Endodermal cell (in vitro differentiated cells): ENCODE results near the gene STK25. TPM values are rescaled to one million over a fixed set of nuclear protein-coding genes. Genes with fewer than 3 reads are reported as not detected.

Source experiments
- DNase-seq: peaks from one replicate; pipeline ENCODE4 v3.0.0-alpha.2; 2017
- H3K27ac ChIP-seq: 2 replicates; pipeline ENCODE4 v1.5.1; 2013; ENCODE audit warnings: mild to moderate bottlenecking, low read depth, low read length, moderate library complexity
- H3K27me3 ChIP-seq: 2 replicates; pipeline ENCODE4 v1.6.1; 2013; ENCODE audit warnings: mild to moderate bottlenecking, low read length, moderate library complexity; ENCODE audit not compliant: insufficient read depth, control insufficient read depth, poor library complexity, severe bottlenecking
- H3K36me3 ChIP-seq: 2 replicates; pipeline ENCODE4 v1.7.0; 2013; ENCODE audit warnings: mild to moderate bottlenecking, low read length, moderate library complexity; ENCODE audit not compliant: control insufficient read depth, insufficient read depth
- H3K4me1 ChIP-seq: one replicate; pipeline ENCODE4 v1.7.0; 2013; ENCODE audit warnings: low read length; ENCODE audit not compliant: control insufficient read depth, insufficient read depth
- H3K4me3 ChIP-seq: 2 replicates; pipeline ENCODE4 v1.5.1; 2013; ENCODE audit warnings: mild to moderate bottlenecking, low read length, moderate library complexity
- H3K9ac ChIP-seq: 2 replicates; pipeline ENCODE4 v1.6.1; 2013; ENCODE audit warnings: mild to moderate bottlenecking, low read length, moderate library complexity; ENCODE audit not compliant: poor library complexity, severe bottlenecking; ENCODE audit errors: extremely low read depth
- H3K9me3 ChIP-seq: 2 replicates; pipeline ENCODE4 v1.6.1; 2013; ENCODE audit warnings: mild to moderate bottlenecking, low read length, moderate library complexity; ENCODE audit not compliant: control insufficient read depth
- H3K27ac Mint-ChIP-seq: 2 replicates; pipeline ENCODE4 v1.8.0; 2020; ENCODE audit warnings: mixed read lengths
- H3K27me3 Mint-ChIP-seq: 2 replicates; pipeline ENCODE4 v1.8.0; 2021; ENCODE audit warnings: mild to moderate bottlenecking, mixed read lengths; ENCODE audit not compliant: insufficient read depth
- H3K36me3 Mint-ChIP-seq: 2 replicates; pipeline ENCODE4 v1.8.0; 2020; ENCODE audit warnings: low read depth, mixed read lengths
- H3K4me1 Mint-ChIP-seq: 2 replicates; pipeline ENCODE4 v1.8.0; 2020; ENCODE audit warnings: mixed read lengths
- H3K4me3 Mint-ChIP-seq: 2 replicates; pipeline ENCODE4 v1.8.0; 2020; ENCODE audit warnings: mild to moderate bottlenecking, moderate library complexity, mixed read lengths
- H3K9me3 Mint-ChIP-seq: 2 replicates; pipeline ENCODE4 v1.8.0; 2020; ENCODE audit warnings: mild to moderate bottlenecking, mixed read lengths
- CTCF ChIP-seq: fragments of 200-600 bp; sonication (generic); conservative IDR thresholded peaks from 2 replicates; pipeline ENCODE4 v1.5.0; 2021; ENCODE audit warnings: antibody characterized with exemption, mild to moderate bottlenecking
- WGBS, 2 experiments: methylation state at CpG; one replicate each; pipeline versions ENCODE4 v1.1.5 to v1.1.7; 2013; ENCODE audit warnings: missing lambda C conversion rate in 2 of 2, mixed read lengths in 1 of 2; ENCODE audit not compliant: insufficient coverage in 1 of 2, insufficient read length in 1 of 2; 5-methylcytosine and 5-hydroxymethylcytosine counted together
- total RNA-seq, 2 donors: library from RNA; stranded (reverse); fragmentation: NEBNext Ultra II Directional in 1 of 2; extraction: Animal tissue kit (Norgen Biotek cat#: 25700) in 1 of 2; gene quantifications; 2 replicates in 1 of 2; 3 replicates in 1 of 2; pipeline ENCODE4 v1.2.1, GENCODE V29; 2021

STK25 gene
- total RNA-seq, 2 donors from 2014 or later, result 226 to 252 TPM

GRCh38 chr2:241467777-241468475 lies 40.5 kb downstream of the STK25 start:
- Mint-ChIP-seq H3K36me3 (no peaks in the 10 kb centered on the region), H3K9me3 (no peaks in the 10 kb centered on the region), H3K4me3 (no peak overlapping the region), H3K27me3 (peaks cover 22% of the 10 kb centered on the region), H3K4me1 (no peaks in the 10 kb centered on the region), H3K27ac (no peak overlapping the region)
- DNase-seq, result no peak
- Histone ChIP-seq H3K36me3 (no peaks in the 10 kb centered on the region), H3K9me3 (no peaks in the 10 kb centered on the region), H3K9ac (no peak overlapping the region), H3K4me3 (no peak overlapping the region), H3K4me1 (no peaks in the 10 kb centered on the region), H3K27ac (no peak overlapping the region), H3K27me3 (peaks cover 4% of the 10 kb centered on the region)
- TF ChIP-seq CTCF, result no peak
- WGBS, 2 experiments, result 95 to 96% methylated on average over 18 to 23 of the region's 23 CpGs

- Histone ChIP-seq H3K27me3 (no peaks in the 10 kb centered on the region), H3K36me3 (no peaks in the 10 kb centered on the region), H3K9me3 (no peaks in the 10 kb centered on the region), H3K4me1 (no peaks in the 10 kb centered on the region), H3K9ac (no peak overlapping the region), H3K4me3 (no peak overlapping the region), H3K27ac (no peak overlapping the region)
- WGBS, 2 experiments, result 93 to 100% methylated on average over 3 to 10 of the region's 10 CpGs
- no peak for TF ChIP-seq CTCF
- H3K27ac Mint-ChIP-seq, result no peak overlapping the region
- H3K9me3 Mint-ChIP-seq, result no peaks in the 10 kb centered on the region
- no peaks in the 10 kb centered on the region for H3K36me3 Mint-ChIP-seq
- H3K27me3 Mint-ChIP-seq, result peaks cover 9% of the 10 kb centered on the region
- H3K4me3 Mint-ChIP-seq, result no peak overlapping the region
- no peak for DNase-seq
- H3K4me1 Mint-ChIP-seq, result no peaks in the 10 kb centered on the region
Measured at GRCh38 chr2:241466230-241466629, 42.2 kb downstream of the STK25 start.

- H3K4me3 Mint-ChIP-seq, result no peak overlapping the region
- no peaks in the 10 kb centered on the region for H3K4me1 Mint-ChIP-seq
- no peak overlapping the region for H3K27ac Mint-ChIP-seq
- Histone ChIP-seq H3K9ac (no peak overlapping the region), H3K27ac (no peak overlapping the region), H3K4me1 (no peaks in the 10 kb centered on the region), H3K9me3 (no peaks in the 10 kb centered on the region), H3K4me3 (no peak overlapping the region), H3K36me3 (no peaks in the 10 kb centered on the region), H3K27me3 (no peaks in the 10 kb centered on the region)
- WGBS, 2 experiments, result 73 to 78% methylated on average over 9 to 12 of the region's 12 CpGs
- no peaks in the 10 kb centered on the region for H3K36me3 Mint-ChIP-seq
- no peaks in the 10 kb centered on the region for H3K9me3 Mint-ChIP-seq
- H3K27me3 Mint-ChIP-seq, result peaks cover 2% of the 10 kb centered on the region
- DNase-seq, result no peak
- TF ChIP-seq CTCF, result no peak
Measured at GRCh38 chr2:241465543-241465942, 42.8 kb downstream of the STK25 start.
